Measurements from ENCODE around the gene KRT81. TPM values are rescaled to one million over a fixed set of nuclear protein-coding genes. Genes with fewer than 3 reads are reported as not detected.

The KRT81 gene
- total RNA-seq, 4 donors from 2014 or later: not detected

DNA sequence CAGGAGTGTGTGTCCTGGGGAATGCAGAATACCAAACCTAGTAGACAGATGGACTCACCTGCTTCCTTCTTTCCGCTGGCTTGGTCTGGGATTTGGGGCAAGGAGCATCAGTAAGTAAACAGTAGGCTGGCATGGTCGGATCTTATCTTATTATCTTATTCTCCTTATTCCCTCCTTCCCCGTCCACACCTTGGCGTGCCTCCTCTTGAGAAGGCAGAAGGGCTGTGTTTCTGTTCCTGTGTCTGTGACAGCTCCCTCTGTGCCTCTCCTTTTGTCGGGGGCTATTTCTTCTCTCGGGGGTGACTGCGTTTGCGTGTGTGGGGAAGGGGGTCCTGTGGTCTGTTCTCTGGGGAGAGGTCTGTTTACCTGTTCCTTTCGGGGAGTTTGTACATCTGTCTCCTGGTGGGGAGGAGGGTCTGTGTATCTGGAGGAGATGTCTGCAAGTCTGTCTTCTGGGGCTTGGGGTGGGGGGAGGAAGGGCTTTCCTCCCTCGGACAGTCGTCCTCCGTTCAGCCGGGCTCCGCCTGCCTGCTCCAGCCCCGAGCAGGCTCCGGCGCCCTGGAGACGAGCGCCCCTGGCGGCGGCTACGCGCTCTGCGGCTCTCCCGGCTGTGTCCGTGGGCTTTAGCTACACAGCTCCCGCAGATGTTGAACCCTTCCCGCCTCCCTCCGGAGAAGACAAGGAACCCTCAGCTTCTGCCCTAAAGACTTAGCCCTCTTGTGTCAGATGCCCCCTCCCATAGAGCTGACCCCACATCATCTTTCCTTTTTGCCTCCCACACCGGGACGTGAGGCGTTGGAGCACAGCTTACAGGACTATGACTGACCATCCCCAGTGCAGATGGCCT, 12.5 kb downstream of the KRT81 start:
- TF ChIP-seq, protein P1, sequence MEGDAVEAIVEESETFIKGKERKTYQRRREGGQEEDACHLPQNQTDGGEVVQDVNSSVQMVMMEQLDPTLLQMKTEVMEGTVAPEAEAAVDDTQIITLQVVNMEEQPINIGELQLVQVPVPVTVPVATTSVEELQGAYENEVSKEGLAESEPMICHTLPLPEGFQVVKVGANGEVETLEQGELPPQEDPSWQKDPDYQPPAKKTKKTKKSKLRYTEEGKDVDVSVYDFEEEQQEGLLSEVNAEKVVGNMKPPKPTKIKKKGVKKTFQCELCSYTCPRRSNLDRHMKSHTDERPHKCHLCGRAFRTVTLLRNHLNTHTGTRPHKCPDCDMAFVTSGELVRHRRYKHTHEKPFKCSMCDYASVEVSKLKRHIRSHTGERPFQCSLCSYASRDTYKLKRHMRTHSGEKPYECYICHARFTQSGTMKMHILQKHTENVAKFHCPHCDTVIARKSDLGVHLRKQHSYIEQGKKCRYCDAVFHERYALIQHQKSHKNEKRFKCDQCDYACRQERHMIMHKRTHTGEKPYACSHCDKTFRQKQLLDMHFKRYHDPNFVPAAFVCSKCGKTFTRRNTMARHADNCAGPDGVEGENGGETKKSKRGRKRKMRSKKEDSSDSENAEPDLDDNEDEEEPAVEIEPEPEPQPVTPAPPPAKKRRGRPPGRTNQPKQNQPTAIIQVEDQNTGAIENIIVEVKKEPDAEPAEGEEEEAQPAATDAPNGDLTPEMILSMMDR (IDR thresholded peaks at IDR 0.05): peak in 2 of 3 donors; percentile 65 to 85
- DNase-seq (ENCODE audit: low spot score) (peak; percentile 47), ATAC-seq (ENCODE audit: low FRiP score) (peak; percentile 78)

DNA sequence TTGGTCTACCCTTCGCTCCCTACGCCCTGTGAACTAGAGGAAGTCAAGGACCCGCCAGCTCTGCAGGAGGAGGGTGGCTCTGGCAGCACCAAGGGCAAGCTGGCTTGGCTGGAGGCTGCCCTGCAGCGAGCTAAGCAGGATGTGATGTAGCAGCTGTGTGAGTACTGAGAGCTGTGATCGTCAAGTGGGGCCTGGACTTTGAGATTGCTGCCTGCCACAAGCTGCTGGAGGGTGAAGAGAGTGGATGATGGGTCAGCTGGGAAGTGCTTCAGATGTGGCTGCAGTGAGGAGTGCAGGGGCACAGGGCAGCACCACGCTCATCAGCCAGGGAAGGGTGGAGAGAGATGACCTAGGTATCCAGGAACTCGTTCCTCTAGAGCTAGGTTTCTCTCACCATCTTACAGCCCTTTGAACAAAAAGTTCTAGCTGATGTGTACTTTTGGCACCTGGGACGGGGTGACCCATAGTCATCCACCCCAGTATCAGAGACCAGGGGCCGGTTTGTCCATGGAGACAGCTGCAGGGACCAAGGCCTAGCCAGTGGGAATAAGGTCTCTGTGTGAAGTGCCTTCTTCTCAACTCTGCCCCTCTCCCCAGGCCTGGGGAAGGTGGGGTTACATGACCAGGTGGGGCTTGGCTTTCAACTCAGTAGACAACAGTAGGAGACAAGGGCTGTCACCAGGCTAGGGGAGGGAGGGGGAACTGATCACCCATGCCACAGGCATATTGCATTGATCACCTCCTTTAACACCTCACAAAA, 13.7 kb downstream of the KRT81 start:
- no peak for ATAC-seq (ENCODE audit: low FRiP score)
- DNase-seq (ENCODE audit: low spot score): no peak
- TF ChIP-seq, protein P1 (IDR thresholded peaks at IDR 0.05): no peak

DNA sequence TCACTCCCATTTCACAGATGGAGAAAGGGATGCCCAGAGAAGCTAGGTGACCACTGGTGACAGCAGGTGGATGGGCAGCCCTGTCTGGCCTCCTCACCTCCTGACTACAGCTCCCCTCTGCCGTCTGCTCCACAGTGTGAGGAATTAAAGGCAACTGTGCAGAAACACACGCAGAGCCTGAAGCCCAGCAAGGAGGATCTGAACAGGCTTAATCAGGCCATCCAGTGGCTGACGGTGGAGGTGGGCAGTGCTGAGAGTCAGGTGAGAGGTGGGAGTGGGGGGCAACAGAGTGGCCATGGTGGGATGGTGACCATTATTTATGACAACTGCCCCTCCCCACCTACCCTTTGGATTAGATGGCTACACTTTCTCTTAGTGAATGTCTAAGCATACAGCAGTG, 15.6 kb downstream of the KRT81 start:
- TF ChIP-seq, protein P1 (IDR thresholded peaks at IDR 0.05): no peak
- DNase-seq (ENCODE audit: low spot score) (no peak), ATAC-seq (ENCODE audit: low FRiP score) (no peak)

DNA sequence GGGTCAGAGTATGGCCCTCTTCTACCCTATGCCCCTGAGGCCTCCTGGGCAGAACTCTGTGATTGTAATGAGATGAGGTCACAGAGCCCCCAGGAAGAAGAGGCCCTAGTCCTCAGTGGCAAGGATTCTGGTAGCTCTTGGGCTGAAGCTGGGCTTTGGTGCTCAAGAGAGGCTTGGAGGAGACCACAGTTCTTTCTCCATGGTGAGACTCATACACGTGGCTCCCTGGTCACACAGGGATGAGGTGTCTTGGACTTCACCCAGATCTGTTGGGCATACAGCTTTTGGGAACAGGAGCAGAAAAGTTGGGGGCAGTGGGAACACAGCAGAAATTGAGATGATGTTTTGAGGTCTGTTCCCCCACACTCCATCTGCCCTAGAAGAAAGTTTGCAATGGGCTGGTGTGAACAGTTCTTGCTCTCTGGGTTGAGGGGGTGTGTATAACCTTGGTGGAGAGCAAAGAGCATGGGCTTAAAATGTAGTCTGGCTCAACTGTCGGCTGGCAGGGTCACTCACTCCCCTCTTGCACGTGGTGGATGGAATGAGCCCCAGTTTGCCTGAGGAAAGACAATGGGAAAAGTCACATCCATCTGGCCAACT, 16.7 kb downstream of the KRT81 start, which contains the start of gene KRT86:
Gene KRT86, plus strand, starts transcription at position 125 of the 600 bp plus-strand sequence. CDS start 27,272 bp downstream, outside the sequence.
- TF ChIP-seq, protein P1 (IDR thresholded peaks at IDR 0.05): no peak
- ATAC-seq (ENCODE audit: low FRiP score) (no peak), DNase-seq (ENCODE audit: low spot score) (no peak)

DNA sequence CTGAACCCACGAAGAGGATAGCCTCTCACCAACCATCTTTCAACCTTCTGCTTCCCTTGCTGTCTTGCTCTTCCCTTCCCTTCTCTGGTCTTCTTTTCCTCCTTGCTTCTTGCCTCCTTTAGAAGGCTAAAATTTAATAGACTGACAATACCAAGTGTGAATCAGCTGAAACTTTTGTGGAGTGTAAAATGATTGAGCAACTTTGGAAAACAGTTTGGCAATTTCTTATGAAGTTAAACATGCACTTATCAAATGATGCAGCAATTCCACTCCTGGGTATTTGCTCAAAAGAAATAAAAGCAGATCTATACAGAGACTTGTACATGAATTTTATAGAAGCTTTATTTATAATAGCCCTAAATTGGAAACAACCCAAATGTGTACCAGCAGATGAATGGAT, 20.2 kb downstream of the KRT81 start:
- TF ChIP-seq, protein P1 (IDR thresholded peaks at IDR 0.05): no peak
- no peak for ATAC-seq (ENCODE audit: low FRiP score)
- no peak for DNase-seq (ENCODE audit: low spot score)

DNA sequence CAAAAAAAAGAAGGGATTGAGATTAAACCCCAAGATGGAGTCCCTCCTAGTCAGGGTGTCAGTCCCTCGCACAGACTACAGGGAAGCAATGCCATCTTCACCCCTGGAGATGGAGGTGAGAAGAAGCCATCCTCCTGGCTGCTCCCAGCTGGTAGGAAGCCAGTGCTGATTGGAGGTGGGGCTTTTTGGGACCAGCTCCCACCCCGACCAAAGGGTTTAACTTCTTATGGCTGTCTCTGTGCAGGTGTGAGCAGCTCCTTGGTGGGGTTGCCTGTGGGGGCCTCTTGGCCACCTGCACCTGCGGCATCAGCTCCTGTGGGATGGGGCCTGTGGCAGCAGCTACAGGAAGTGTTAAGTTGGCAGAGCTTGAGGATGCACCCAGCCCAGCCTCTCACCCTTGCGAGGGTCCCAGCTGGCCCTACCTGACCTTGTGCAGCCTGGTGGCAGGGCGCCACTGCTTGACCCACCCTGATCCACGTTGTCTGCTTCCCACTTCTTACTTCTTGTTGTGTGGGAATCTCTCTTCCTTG, 20.7 kb downstream of the KRT81 start:
- DNase-seq (ENCODE audit: low spot score) (no peak), ATAC-seq (ENCODE audit: low FRiP score) (no peak)
- TF ChIP-seq, protein P1 (IDR thresholded peaks at IDR 0.05): no peak
